ENCODE measurements around the gene TMEM263.
A peak's percentile ranks its signal among the peaks of the same experiment; 100 is the strongest.
"Not testable (repeated sequence)": the region's sequence is repeated elsewhere in the genome, so short reads cannot be mapped to it uniquely, and the experiment has no call there.

TMEM263 gene

DNA sequence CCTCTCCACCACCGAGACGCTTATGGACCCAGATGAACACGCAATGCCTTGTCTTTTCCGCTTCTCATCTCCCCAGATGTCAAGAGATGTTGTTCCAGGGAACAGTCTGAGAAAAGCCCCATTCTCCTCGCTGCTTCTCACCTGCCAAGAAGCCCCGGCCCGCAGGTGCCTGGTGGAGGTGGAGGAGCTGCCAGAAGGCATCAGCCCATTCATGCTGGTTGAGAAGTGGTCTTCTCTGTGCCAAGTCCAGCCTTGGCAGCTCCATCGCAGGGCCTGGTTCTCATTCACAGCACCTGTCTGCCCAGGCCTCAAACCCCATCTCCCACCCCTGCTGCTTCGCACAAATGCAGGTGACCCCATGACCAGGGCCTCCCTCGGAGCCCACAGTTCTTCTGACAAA lies 42.3 kb upstream of the TMEM263 start:
- DNase-seq (ENCODE audit: low read depth in 2 of 2), result no peak
- TF ChIP-seq, protein P1, sequence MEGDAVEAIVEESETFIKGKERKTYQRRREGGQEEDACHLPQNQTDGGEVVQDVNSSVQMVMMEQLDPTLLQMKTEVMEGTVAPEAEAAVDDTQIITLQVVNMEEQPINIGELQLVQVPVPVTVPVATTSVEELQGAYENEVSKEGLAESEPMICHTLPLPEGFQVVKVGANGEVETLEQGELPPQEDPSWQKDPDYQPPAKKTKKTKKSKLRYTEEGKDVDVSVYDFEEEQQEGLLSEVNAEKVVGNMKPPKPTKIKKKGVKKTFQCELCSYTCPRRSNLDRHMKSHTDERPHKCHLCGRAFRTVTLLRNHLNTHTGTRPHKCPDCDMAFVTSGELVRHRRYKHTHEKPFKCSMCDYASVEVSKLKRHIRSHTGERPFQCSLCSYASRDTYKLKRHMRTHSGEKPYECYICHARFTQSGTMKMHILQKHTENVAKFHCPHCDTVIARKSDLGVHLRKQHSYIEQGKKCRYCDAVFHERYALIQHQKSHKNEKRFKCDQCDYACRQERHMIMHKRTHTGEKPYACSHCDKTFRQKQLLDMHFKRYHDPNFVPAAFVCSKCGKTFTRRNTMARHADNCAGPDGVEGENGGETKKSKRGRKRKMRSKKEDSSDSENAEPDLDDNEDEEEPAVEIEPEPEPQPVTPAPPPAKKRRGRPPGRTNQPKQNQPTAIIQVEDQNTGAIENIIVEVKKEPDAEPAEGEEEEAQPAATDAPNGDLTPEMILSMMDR (IDR thresholded peaks at IDR 0.05; ENCODE audit: low read depth, low read length), result no peak
- H3K4me3 ChIP-seq (replicated peaks in 1 of 2; ENCODE audit: low read depth in 2 of 2, low read length in 2 of 2), result no peak overlapping the region

DNA sequence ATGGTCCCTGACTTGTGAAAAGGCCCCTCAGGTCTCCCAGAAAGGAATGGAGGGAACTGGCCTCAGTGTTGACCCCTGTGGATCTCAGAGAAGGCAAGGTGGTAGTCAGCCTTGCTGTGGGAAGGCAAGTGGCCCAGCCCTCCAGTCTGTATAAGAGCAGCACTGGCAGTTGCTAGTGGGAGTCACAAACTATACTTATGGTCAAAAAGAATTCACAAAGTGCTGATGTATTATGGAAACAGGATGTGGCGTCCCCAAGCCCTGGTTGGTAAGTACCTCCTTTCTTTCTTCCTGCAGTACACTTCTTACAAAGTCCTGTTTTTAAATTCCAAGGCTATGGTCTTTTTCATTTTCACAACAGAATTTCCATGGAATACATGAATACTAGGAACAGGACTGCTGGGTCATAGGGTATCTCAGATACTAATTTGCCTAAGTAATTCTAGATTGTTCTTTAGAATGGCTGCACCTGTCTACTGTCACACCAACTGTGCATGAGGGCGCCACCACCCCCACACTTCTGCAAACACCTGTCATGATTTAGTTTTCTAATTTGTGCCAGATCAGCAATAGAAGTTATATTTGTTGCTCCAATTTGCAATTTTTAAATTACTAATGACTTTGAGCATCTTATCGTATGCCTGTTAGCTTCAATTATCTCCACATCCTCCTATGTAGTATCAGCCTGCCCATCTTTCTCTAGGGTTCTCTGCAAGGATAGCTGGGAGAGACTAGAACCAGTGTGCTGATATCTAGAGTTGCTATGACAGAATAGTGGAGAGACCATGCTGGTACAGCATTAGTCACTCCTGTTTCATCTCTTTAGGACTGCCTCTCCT lies 40.7 kb upstream of the TMEM263 start:
- TF ChIP-seq, protein P1 (IDR thresholded peaks at IDR 0.05; ENCODE audit: low read depth, low read length), result no peak
- H3K4me3 ChIP-seq (replicated peaks in 1 of 2; ENCODE audit: low read depth in 2 of 2, low read length in 2 of 2), result no peak overlapping the region
- DNase-seq (ENCODE audit: low read depth in 2 of 2), result no peak

DNA sequence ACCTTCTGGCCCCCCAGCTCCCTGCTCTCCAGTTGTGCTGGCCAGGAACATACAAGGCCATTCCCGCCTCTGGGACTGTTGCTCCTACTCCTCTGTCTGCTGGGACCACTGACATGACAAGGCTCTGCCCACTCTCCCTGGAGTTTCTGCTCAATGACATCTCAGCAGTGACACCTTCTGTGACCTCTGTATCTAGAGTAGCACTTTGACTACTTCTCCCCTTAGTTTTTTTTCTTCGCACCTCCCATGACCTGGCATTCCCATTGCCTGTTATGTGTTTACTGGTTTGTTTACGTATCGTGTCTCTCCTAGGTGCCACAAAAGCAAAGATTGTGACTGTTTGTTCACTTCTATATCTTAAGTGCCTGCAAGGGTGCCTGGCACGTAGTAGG lies 40.1 kb upstream of the TMEM263 start:
- DNase-seq (ENCODE audit: low read depth in 2 of 2), result no peak
- TF ChIP-seq, protein P1 (IDR thresholded peaks at IDR 0.05; ENCODE audit: low read depth, low read length), result no peak
- no peak overlapping the region for H3K4me3 ChIP-seq (replicated peaks in 1 of 2; ENCODE audit: low read depth in 2 of 2, low read length in 2 of 2)

DNA sequence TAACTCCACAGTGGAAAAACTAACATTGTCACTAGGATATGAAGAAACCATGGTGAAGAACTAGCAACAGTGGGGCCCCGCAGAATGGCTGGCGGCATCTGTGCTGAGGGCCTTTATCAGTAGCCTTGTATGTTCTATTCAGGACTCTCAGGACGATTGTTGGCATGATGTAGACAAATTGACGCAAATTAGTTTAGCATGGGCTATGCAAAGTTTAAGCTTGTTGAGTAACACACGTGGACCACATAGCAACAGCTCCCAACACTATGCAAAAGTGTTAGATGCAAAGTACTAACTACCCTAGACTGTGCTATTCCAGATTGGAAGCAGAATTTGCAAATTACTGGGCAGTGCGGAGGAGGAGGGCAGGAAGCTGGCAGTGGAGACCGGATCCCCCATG lies 38.2 kb upstream of the TMEM263 start:
- H3K4me3 ChIP-seq (replicated peaks in 1 of 2; ENCODE audit: low read depth in 2 of 2, low read length in 2 of 2), result no peak overlapping the region
- DNase-seq (ENCODE audit: low read depth in 2 of 2), result peak in 1 of 2 donors; percentile 51
- TF ChIP-seq, protein P1 (IDR thresholded peaks at IDR 0.05; ENCODE audit: low read depth, low read length), result no peak

DNA sequence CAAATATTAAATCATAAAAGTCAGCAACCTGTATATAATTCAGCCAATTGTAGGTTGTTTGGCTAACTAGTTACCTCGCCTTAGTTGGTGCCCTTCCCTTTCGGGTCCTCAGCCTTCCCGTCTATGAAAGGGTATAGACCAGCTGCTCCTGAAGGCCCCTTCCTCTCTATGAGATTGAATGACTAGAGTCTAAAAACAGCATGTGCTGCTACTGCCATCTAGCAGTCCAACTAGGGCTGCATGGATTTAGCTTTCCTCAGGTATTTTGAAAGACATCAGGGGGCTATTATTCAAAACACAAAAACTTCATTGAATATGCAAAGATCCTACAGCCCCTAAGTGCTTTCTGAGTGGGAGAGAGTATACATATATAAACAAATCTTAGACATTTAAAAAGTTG lies 37.0 kb upstream of the TMEM263 start:
- DNase-seq (ENCODE audit: low read depth in 2 of 2), result peak; percentile 27 to 29
- no peak overlapping the region for H3K4me3 ChIP-seq (replicated peaks in 1 of 2; ENCODE audit: low read depth in 2 of 2, low read length in 2 of 2)
- TF ChIP-seq, protein P1 (IDR thresholded peaks at IDR 0.05; ENCODE audit: low read depth, low read length), result peak; percentile 56

DNA sequence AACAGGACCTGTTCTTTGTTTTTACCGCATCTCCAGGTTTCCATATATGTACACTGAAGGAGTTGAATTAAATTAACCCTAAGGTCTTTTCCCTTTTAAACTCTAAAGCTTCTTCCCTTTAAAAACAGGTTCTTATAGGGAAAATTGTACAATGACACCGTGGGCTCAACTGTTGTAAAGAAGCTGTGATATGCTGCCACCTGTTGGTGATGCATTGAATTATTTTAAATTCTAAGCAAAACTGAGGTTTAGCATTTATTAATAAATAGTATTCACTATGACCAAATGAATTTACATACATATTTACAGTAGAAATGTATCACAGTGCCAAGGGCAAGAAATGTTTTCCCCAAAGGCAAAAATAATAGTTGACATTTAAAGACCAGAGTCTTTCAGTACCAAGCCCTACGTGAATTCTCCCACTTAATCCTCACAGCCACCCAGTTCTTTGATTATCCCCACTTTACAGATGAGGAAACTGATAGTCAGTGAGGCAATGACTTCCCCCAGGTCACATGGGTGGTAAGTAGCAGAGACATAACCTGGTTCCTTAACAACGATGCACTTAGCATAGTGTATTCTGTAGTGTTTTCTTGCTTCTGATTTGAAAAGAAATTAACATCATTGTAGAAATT lies 35.7 kb upstream of the TMEM263 start:
- DNase-seq (ENCODE audit: low read depth in 2 of 2), result peak; percentile 72 to 75
- TF ChIP-seq, protein P1 (IDR thresholded peaks at IDR 0.05; ENCODE audit: low read depth, low read length), result peak; percentile 61
- H3K4me3 ChIP-seq (replicated peaks in 1 of 2; ENCODE audit: low read depth in 2 of 2, low read length in 2 of 2), result no peak overlapping the region

DNA sequence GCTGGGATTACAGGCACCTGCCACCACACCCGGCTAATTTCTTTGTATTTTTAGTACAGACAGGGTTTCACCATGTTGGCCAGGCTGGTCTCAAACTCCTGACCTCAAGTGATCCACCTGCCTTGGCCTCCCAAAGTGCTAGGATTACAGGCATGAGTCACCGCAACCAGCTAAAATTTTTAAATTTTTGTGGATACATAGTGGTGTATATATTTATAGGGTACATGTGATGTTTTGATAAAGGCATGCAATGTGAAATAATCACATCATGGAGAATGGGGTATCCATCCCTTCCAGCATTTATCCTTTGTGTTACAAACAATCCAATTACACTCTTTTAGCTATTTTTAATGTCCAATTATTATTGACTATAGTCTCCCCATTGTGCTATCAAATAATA lies 33.7 kb upstream of the TMEM263 start:
- DNase-seq (ENCODE audit: low read depth in 2 of 2); H3K4me3 ChIP-seq (replicated peaks in 1 of 2; ENCODE audit: low read depth in 2 of 2, low read length in 2 of 2): not testable (repeated sequence)

DNA sequence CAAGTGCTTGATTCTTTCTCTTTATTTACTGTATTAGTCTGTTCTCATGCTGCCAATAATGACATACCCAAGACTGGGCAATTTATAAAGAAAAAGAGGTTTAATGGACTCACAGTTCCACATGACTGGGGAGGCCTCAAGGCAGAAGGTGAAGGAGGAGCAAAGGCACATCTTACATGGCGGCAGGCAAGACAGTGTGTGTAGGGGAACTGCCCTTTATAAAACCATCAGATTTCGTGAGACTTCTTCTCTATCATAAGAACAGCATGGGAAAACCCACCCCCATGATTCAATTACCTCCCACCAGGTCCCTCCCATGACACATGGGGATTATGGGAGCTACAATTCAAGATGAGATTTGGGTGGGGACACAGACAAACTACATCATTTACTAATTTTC lies 32.1 kb upstream of the TMEM263 start:
- H3K4me3 ChIP-seq (replicated peaks in 1 of 2; ENCODE audit: low read depth in 2 of 2, low read length in 2 of 2); DNase-seq (ENCODE audit: low read depth in 2 of 2): not testable (repeated sequence)

Data from cardiac fibroblast (primary cell).